Esophagus squamous epithelium (tissue), 5 donors: ENCODE results near the gene CPED1. TPM values are rescaled to one million over a fixed set of nuclear protein-coding genes. Genes with fewer than 3 reads are reported as not detected.

Experiments
- DNase-seq: peaks from one replicate; lab custom pipeline; 2025; lab: John Stamatoyannopoulos, UW
- H3K27ac ChIP-seq, 4 donors: fragments of 200-600 bp; sonication (generic); one replicate each; pipeline ENCODE4 v1.5.1; 2016 to 2019; ENCODE audit warnings: mild to moderate bottlenecking in 1 of 4
- H3K27me3 ChIP-seq, 4 donors: fragments of 200-600 bp; sonication (generic); 1 replicate in 3 of 4; 2 replicates in 1 of 4; pipeline versions ENCODE4 v1.5.1 to v1.6.0; 2017 to 2021; ENCODE audit warnings: antibody characterized with exemption in 1 of 4
- H3K36me3 ChIP-seq, 3 donors: fragments of 200-600 bp; sonication (generic); one replicate each; pipeline ENCODE4 v1.5.1; 2016 to 2019
- H3K4me1 ChIP-seq, 3 donors: fragments of 200-600 bp; sonication (generic); one replicate each; pipeline ENCODE4 v1.5.1; 2017 to 2019
- H3K4me3 ChIP-seq, 4 donors: fragments of 200-600 bp; sonication (generic); 1 replicate in 3 of 4; 2 replicates in 1 of 4; pipeline ENCODE4 v1.5.1; 2016 to 2019; ENCODE audit warnings: mild to moderate bottlenecking in 2 of 4, moderate library complexity in 1 of 4
- H3K9me3 ChIP-seq, 3 donors: fragments of 200-600 bp; sonication (generic); one replicate each; pipeline ENCODE4 v1.5.1; 2016 to 2019
- CTCF ChIP-seq, 6 experiments: fragments of 450-650 bp in 4 of 6; fragments of 200-600 bp in 2 of 6; sonication (generic) in 2 of 6; IDR thresholded peaks; one replicate each; pipeline ENCODE4 v1.5.1; 2016 to 2019; ENCODE audit warnings: antibody characterized with exemption in 6 of 6, mild to moderate bottlenecking in 4 of 6, moderate library complexity in 4 of 6
- POLR2A ChIP-seq, 4 donors: fragments of 450-650 bp; IDR thresholded peaks; one replicate each; pipeline ENCODE4 v1.6.1; 2017; ENCODE audit warnings: antibody characterized with exemption in 4 of 4, mild to moderate bottlenecking in 4 of 4, moderate library complexity in 3 of 4
- WGBS, 2 donors: methylation state at CpG; one replicate each; pipeline ENCODE4 v1.1.5; 2018; 5-methylcytosine and 5-hydroxymethylcytosine counted together
- intact Hi-C: fragments of 100-400 bp; cut with DNase I; formaldehyde crosslinking; loops from one replicate; pipeline ENCODE4 v1.15.0; 2022
- total RNA-seq, 4 donors: library from RNA; depleted of rRNA; stranded (reverse); fragments of >200 nt; gene quantifications; one replicate each; pipeline ENCODE4 v1.1.0, GENCODE V29; 2016
- donor health status: DM: yes; HTN: yes; CAD: no.

CPED1 gene
- total RNA-seq, 4 donors from 2014 or later: 0.61 to 6.3 (median 2.3) TPM

- Histone ChIP-seq H3K27me3 (no peaks in the 10 kb centered on the region), H3K4me1 (peaks cover 0 to 11% (median 0%) of the 10 kb centered on the region in 3 donors), H3K4me3 (no peak overlapping the region), H3K9me3 (no peaks in the 10 kb centered on the region), H3K27ac (no peak overlapping the region), H3K36me3 (peaks cover 0 to 46% (median 4%) of the 10 kb centered on the region in 3 donors)
- no peak for TF ChIP-seq POLR2A (IDR thresholded peaks at IDR 0.05)
- no peak for TF ChIP-seq CTCF (IDR thresholded peaks at IDR 0.05)
- whole genome bisulfite sequencing, 2 donors: 93 to 94% methylated on average over 8 of the region's 8 CpGs
- intact Hi-C loops: no loop called here
- no peak for DNase-seq
Measured at GRCh38 chr7:120959929-120960484, 28.5 kb upstream of the CPED1 start.

GRCh38 chr7:120960714-120961113 lies 27.8 kb upstream of the CPED1 start:
- TF ChIP-seq POLR2A (IDR thresholded peaks at IDR 0.05): no peak
- no peak for TF ChIP-seq CTCF (IDR thresholded peaks at IDR 0.05)

GRCh38 chr7:120961638-120962173 lies 26.8 kb upstream of the CPED1 start:
- H3K4me3 ChIP-seq: no peak overlapping the region
- no peaks in the 10 kb centered on the region for H3K27me3 ChIP-seq
- DNase-seq: no peak
- H3K9me3 ChIP-seq: no peaks in the 10 kb centered on the region
- intact Hi-C loops: no loop called here
- TF ChIP-seq POLR2A (IDR thresholded peaks at IDR 0.05) (no peak), CTCF (IDR thresholded peaks at IDR 0.05) (no peak)
- H3K27ac ChIP-seq: no peak overlapping the region
- H3K36me3 ChIP-seq: peaks cover 0 to 46% (median 4%) of the 10 kb centered on the region in 3 donors
- H3K4me1 ChIP-seq: peaks cover 0 to 11% (median 0%) of the 10 kb centered on the region in 3 donors
- WGBS, 2 donors: 53 to 89% methylated on average over 1 of the region's 1 CpG

More at GRCh38 chr7:120960714-120961113, 27.8 kb upstream of the CPED1 start:
- intact Hi-C loops: no loop called here
- Histone ChIP-seq H3K4me1 (peaks cover 0 to 11% (median 0%) of the 10 kb centered on the region in 3 donors), H3K4me3 (no peak overlapping the region), H3K27ac (no peak overlapping the region), H3K9me3 (no peaks in the 10 kb centered on the region), H3K36me3 (peaks cover 0 to 46% (median 4%) of the 10 kb centered on the region in 3 donors), H3K27me3 (no peaks in the 10 kb centered on the region)
- DNase-seq: no peak
- 90 to 91% methylated on average over 1 of the region's 1 CpG for WGBS, 2 donors

GRCh38 chr7:120964088-120964487 lies 24.4 kb upstream of the CPED1 start:
- WGBS, 2 donors: 71 to 82% methylated on average over 1 of the region's 1 CpG
- no peak overlapping the region for H3K27ac ChIP-seq
- peaks cover 0 to 49% (median 8%) of the 10 kb centered on the region in 3 donors for H3K36me3 ChIP-seq
- TF ChIP-seq CTCF (IDR thresholded peaks at IDR 0.05) (no peak), POLR2A (IDR thresholded peaks at IDR 0.05) (no peak)
- intact Hi-C loops: no loop called here
- no peak overlapping the region for H3K4me3 ChIP-seq
- H3K27me3 ChIP-seq: no peaks in the 10 kb centered on the region
- DNase-seq: no peak
- H3K4me1 ChIP-seq: peaks cover 0 to 11% (median 0%) of the 10 kb centered on the region in 3 donors
- H3K9me3 ChIP-seq: no peaks in the 10 kb centered on the region

- Histone ChIP-seq H3K9me3 (no peaks in the 10 kb centered on the region), H3K27me3 (no peaks in the 10 kb centered on the region), H3K27ac (no peak overlapping the region), H3K4me3 (no peak overlapping the region), H3K4me1 (peaks cover 0 to 3% (median 0%) of the 10 kb centered on the region in 3 donors), H3K36me3 (peaks cover 0 to 75% (median 11%) of the 10 kb centered on the region in 3 donors)
- TF ChIP-seq CTCF (IDR thresholded peaks at IDR 0.05) (no peak), POLR2A (IDR thresholded peaks at IDR 0.05) (no peak)
- intact Hi-C loops: no loop called here
- DNase-seq: no peak
Measured at GRCh38 chr7:120966961-120967360, 21.6 kb upstream of the CPED1 start.
